ENCODE measurements around the gene ZNF57. TPM values are rescaled to one million over a fixed set of nuclear protein-coding genes. Genes with fewer than 3 reads are reported as not detected.

ZNF57 gene
- total and polyA plus RNA-seq, 9 of the 15 experiments (the other 6 are each of a cell fraction or from before 2014, with no cell fraction given): 3.9 to 13.5 (median 7.8) TPM

GRCh38 chr19:2950286-2951124 is 49.8 kb downstream of the ZNF57 start (continued):
- TF ChIP-seq CUX1 (CRISPR knock-in tag; IDR thresholded peaks at IDR 0.05): no peak
- peak; percentile 72 for TF ChIP-seq VEZF1 (CRISPR knock-in tag; IDR thresholded peaks at IDR 0.05)
- no peak for TF ChIP-seq SRSF9 (IDR thresholded peaks at IDR 0.05; ENCODE audit: borderline replicate concordance, low read depth, low read length)
- TF ChIP-seq ZNF212 (CRISPR knock-in tag; IDR thresholded peaks at IDR 0.05): peak; percentile 83; the same call in 1 of the 2 replicates
- no peak for TF ChIP-seq CREB5 (CRISPR knock-in tag; IDR thresholded peaks at IDR 0.05)
- TF ChIP-seq YY1 (IDR thresholded peaks at IDR 0.05; ENCODE audit: borderline replicate concordance in 1 of 3, control insufficient read depth in 1 of 3, extremely low read depth in 1 of 3, insufficient read depth in 3 of 3, insufficient read length in 1 of 3, insufficient replicate concordance in 2 of 3, low read depth in 1 of 3, low read length in 2 of 3): peak in 2 of 3 experiments; percentile 39 to 64
- TF ChIP-seq ZNF133 (CRISPR knock-in tag; IDR thresholded peaks at IDR 0.05): no peak
- no peak for TF ChIP-seq ID3 (CRISPR knock-in tag; IDR thresholded peaks at IDR 0.05)
- no peak; the same call in none of the 2 replicates for TF ChIP-seq ID3 (tag; IDR thresholded peaks at IDR 0.05)
- peak; percentile 98 for TF ChIP-seq POLR2B (IDR thresholded peaks at IDR 0.05; ENCODE audit: low read depth, partially characterized antibody)
- TF ChIP-seq ZNF75A (CRISPR knock-in tag; IDR thresholded peaks at IDR 0.05): 0 out of 2 replicates have a peak, but pooled peaks have one; percentile 55
- peak; percentile 82 for TF ChIP-seq ZBTB17 (CRISPR knock-in tag; IDR thresholded peaks at IDR 0.05)
- no peak for TF ChIP-seq ZNF583 (CRISPR knock-in tag; IDR thresholded peaks at IDR 0.05)
- TF ChIP-seq CBFA2T2 (conservative IDR thresholded peaks at IDR 0.05): no peak
- peak in 1 of 3 experiments; percentile 2; a peak in 1 of 6 replicates for TF ChIP-seq CTCF (IDR thresholded peaks at IDR 0.05 in 2 of 3, conservative IDR thresholded peaks at IDR 0.05 in 1 of 3; ENCODE audit: insufficient read depth in 2 of 3, low read depth in 1 of 3, low read length in 3 of 3)

Measured in K562 (cell line).